Peyer's patch (tissue), 4 donors: ENCODE results near the gene KLK2. TPM values are rescaled to one million over a fixed set of nuclear protein-coding genes. Genes with fewer than 3 reads are reported as not detected.

Experiments
- DNase-seq, 3 donors: peaks; one replicate each; pipeline ENCODE4 v3.0.0-alpha.2; 2017 to 2019
- H3K27ac ChIP-seq, 4 donors: fragments of 200-600 bp; sonication (generic); one replicate each; pipeline ENCODE4 v1.5.1; 2016 to 2019
- H3K27me3 ChIP-seq, 2 donors: fragments of 200-600 bp; sonication (generic); one replicate each; pipeline ENCODE4 v1.5.1; 2019
- H3K36me3 ChIP-seq, 3 donors: fragments of 200-600 bp; sonication (generic); one replicate each; pipeline ENCODE4 v1.5.1; 2016 to 2019
- H3K4me1 ChIP-seq, 4 donors: fragments of 200-600 bp; sonication (generic); one replicate each; pipeline ENCODE4 v1.5.1; 2016 to 2019
- H3K4me3 ChIP-seq, 4 donors: fragments of 200-600 bp; sonication (generic); 1 replicate in 3 of 4; 2 replicates in 1 of 4; pipeline ENCODE4 v1.5.1; 2016 to 2019; ENCODE audit warnings: mild to moderate bottlenecking in 1 of 4
- H3K9me3 ChIP-seq, 4 donors: fragments of 200-600 bp; sonication (generic); one replicate each; pipeline ENCODE4 v1.5.1; 2016 to 2019; ENCODE audit warnings: mild to moderate bottlenecking in 1 of 4
- POLR2A ChIP-seq, 2 donors: fragments of 450-650 bp; IDR thresholded peaks; one replicate each; pipeline ENCODE4 v1.5.1; 2017; ENCODE audit warnings: antibody characterized with exemption in 2 of 2, mild to moderate bottlenecking in 2 of 2, moderate library complexity in 2 of 2
- total RNA-seq, 4 donors: library from RNA; depleted of rRNA; stranded (reverse); fragments of >200 nt; gene quantifications; one replicate each; pipeline ENCODE4 v1.1.0, GENCODE V29; 2016
- TF ChIP-seq, protein P1 (sequence below), 6 experiments: fragments of 450-650 bp in 4 of 6; fragments of 200-600 bp in 2 of 6; sonication (generic) in 1 of 6; IDR thresholded peaks; one replicate each; pipeline ENCODE4 v1.5.1; 2017 to 2019; ENCODE audit warnings: antibody characterized with exemption in 6 of 6, mild to moderate bottlenecking in 3 of 6, moderate library complexity in 1 of 6

KLK2 gene
- total RNA-seq, 4 donors from 2014 or later: not detected

DNA sequence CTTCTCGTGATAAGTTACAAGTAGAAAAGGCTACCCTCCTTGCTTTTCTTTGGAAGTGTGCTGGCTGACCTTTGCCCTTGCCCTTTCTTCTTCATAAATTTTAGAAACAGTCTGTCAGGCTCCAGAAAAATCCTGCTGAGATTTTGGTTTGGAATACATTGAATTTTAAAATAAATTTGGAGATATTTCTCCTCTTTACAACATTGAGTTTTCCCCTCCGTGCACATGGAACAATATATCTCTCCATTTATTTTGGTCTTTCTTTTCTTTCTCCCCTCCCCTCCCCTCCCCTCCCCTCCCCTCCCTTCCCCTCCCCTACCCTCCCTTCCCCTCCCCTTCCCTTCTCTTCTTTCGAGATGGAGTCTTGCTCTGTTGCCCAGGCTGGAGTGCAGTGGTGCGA is 29.4 kb downstream of the KLK2 start:
- Histone ChIP-seq H3K4me3 (no peak overlapping the region), H3K27ac (no peak overlapping the region), H3K36me3 (no peaks in the 10 kb centered on the region), H3K27me3 (no peaks in the 10 kb centered on the region), H3K9me3 (no peaks in the 10 kb centered on the region), H3K4me1 (no peaks in the 10 kb centered on the region)
- TF ChIP-seq POLR2A (IDR thresholded peaks at IDR 0.05): no peak
- TF ChIP-seq, protein P1, sequence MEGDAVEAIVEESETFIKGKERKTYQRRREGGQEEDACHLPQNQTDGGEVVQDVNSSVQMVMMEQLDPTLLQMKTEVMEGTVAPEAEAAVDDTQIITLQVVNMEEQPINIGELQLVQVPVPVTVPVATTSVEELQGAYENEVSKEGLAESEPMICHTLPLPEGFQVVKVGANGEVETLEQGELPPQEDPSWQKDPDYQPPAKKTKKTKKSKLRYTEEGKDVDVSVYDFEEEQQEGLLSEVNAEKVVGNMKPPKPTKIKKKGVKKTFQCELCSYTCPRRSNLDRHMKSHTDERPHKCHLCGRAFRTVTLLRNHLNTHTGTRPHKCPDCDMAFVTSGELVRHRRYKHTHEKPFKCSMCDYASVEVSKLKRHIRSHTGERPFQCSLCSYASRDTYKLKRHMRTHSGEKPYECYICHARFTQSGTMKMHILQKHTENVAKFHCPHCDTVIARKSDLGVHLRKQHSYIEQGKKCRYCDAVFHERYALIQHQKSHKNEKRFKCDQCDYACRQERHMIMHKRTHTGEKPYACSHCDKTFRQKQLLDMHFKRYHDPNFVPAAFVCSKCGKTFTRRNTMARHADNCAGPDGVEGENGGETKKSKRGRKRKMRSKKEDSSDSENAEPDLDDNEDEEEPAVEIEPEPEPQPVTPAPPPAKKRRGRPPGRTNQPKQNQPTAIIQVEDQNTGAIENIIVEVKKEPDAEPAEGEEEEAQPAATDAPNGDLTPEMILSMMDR (IDR thresholded peaks at IDR 0.05): no peak
- no peak for DNase-seq

DNA sequence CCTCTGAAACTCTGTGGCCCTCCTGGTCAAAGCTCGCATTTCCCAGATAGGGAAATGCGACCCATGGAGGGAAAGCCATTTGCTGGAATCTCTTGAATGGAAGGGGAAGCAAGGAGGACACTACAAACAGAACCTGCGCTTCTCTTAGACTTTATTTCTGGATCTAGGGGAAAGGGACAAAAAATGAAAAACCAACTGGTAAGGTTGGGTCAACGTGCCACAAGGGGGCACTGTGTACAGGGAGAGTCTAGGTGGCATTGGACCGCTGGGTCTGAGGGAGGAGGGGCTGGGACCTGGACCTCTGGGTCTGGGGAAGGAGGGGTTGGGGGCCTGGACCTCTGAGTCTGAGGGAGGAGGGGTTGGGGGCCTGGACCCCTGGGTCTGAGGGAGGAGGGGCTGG is 33.0 kb downstream of the KLK2 start:
- H3K36me3 ChIP-seq: no peaks in the 10 kb centered on the region
- H3K4me3 ChIP-seq: no peak overlapping the region
- H3K9me3 ChIP-seq: no peaks in the 10 kb centered on the region
- H3K27me3 ChIP-seq: peaks cover 0 to 2% of the 10 kb centered on the region in 2 donors
- no peak overlapping the region for H3K27ac ChIP-seq
- TF ChIP-seq POLR2A (IDR thresholded peaks at IDR 0.05): no peak
- TF ChIP-seq, protein P1 (IDR thresholded peaks at IDR 0.05): peak in 4 of 6 experiments; percentile 24 to 45 (median 32)
- peak in 1 of 3 donors; percentile 54 for DNase-seq
- H3K4me1 ChIP-seq: peaks cover 0 to 8% (median 0%) of the 10 kb centered on the region in 4 donors

DNA sequence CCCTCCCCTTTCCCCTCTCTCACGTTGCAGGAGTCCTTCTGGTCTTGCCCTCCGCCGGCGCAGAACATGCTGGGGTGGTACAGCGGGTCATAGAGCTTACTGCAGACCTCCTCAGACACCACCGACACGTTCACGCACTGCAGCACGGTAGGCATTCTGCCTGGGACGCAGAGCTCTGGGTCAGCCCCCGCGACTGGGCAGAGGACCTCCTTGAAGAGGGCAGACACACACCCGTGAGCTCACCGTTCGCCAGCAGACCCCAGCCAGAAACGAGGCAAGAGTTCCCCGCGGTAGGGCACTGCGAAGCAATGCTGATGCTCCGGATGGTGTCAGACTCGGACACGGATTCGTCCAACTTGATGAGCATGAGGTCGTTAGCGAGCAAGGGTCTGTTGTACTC is 35.1 kb downstream of the KLK2 start:
- H3K4me3 ChIP-seq: no peak overlapping the region
- DNase-seq: no peak

DNA sequence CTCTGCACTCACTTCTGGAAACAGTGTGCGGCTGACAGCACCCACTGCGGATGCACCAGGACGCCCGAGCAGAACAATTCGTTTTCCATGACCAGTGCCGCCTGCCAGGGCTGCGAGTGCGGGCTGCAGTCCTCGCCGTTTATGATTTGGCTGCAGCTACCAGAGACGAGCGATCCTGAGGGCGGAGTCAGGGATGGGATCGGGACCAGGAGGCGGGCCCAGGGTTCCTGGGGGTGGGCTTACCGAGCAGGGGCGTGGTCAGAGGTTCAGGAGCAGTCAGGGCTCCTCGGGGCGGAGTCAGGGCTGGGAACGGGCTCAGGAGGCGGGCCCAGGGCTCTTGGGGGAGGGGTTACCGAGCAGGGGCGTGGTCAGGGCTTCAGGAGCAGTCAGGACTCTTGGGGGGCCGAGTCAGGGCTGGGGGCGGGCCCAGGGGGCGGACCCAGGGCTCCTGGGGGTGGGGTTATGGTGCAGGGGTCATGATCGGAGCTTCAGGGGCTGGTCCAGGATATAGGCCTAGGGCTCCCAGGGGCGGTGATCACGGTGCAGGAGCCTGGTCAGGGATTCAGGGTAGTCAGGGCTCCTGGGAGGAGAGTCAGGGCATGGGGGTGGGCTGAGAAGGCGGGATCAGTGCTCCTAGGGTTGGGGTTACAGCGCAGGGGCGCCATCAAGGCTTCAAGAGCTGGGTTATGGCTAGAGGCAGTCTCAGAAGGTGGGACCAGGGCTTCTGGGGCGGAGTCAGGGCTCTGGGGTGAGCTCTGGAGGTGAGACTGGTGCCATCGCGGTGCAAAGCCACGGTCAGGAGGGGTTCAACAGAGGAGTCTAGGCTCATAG is 36.2 kb downstream of the KLK2 start:
- Histone ChIP-seq H3K9me3 (no peaks in the 10 kb centered on the region), H3K36me3 (no peaks in the 10 kb centered on the region), H3K27ac (no peak overlapping the region), H3K27me3 (peaks cover 0 to 5% of the 10 kb centered on the region in 2 donors), H3K4me3 (peak overlapping the region in 3 of 4 donors; percentile 2 to 15 (median 15)), H3K4me1 (peaks cover 0 to 8% (median 0%) of the 10 kb centered on the region in 4 donors)
- TF ChIP-seq, protein P1 (IDR thresholded peaks at IDR 0.05): no peak
- no peak for TF ChIP-seq POLR2A (IDR thresholded peaks at IDR 0.05)
- peak; percentile 38 to 84 (median 81) for DNase-seq

More for the DNA sequence above, 35.1 kb downstream of the KLK2 start:
- Histone ChIP-seq H3K27ac (no peak overlapping the region), H3K27me3 (peaks cover 0 to 5% of the 10 kb centered on the region in 2 donors), H3K4me1 (peaks cover 0 to 8% (median 0%) of the 10 kb centered on the region in 4 donors), H3K36me3 (no peaks in the 10 kb centered on the region), H3K9me3 (no peaks in the 10 kb centered on the region)
- TF ChIP-seq, protein P1 (IDR thresholded peaks at IDR 0.05): no peak
- TF ChIP-seq POLR2A (IDR thresholded peaks at IDR 0.05): no peak

DNA sequence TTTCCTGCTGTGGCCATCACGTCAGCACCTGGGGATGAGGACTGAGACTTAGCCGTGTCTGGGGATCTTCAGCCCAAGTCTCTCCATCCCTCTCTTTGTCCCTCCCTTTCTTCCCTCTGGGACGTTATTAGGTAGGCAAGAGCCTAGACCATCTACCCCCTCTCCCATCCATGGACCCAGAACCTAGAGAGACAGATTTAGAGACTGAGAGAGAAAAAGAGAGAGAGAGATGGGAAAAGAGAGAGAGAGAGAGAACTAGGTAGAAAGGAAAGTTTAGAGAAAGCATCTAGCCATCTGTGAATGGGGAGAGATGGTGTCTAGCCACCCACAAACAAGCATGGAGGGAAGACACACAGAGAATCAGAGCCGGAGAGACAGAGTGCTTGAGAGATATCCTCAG is 37.5 kb downstream of the KLK2 start:
- TF ChIP-seq POLR2A (IDR thresholded peaks at IDR 0.05): no peak
- TF ChIP-seq, protein P1 (IDR thresholded peaks at IDR 0.05): no peak
- DNase-seq: no peak
- peaks cover 0 to 5% of the 10 kb centered on the region in 2 donors for H3K27me3 ChIP-seq
- peaks cover 0 to 8% (median 0%) of the 10 kb centered on the region in 4 donors for H3K4me1 ChIP-seq
- H3K27ac ChIP-seq: no peak overlapping the region
- no peak overlapping the region for H3K4me3 ChIP-seq
- H3K36me3 ChIP-seq: no peaks in the 10 kb centered on the region
- no peaks in the 10 kb centered on the region for H3K9me3 ChIP-seq
